Right lobe of liver (tissue), 4 donors: ENCODE results near the gene MRPL16.

Experiments used
- CTCF ChIP-seq, 4 donors: fragments of 200-600 bp in 3 of 4; fragments of 450-650 bp in 1 of 4; IDR thresholded peaks; one replicate each; pipeline versions ENCODE4 v1.5.1 to v1.8.0; 2016 to 2022; ENCODE audit warnings: antibody characterized with exemption in 4 of 4, mild to moderate bottlenecking in 2 of 4
- POLR2A ChIP-seq: fragments of 450-650 bp; IDR thresholded peaks from one replicate; pipeline ENCODE4 v1.6.1; 2017; ENCODE audit warnings: antibody characterized with exemption, mild to moderate bottlenecking
- donor health status: DM: no; HTN: no; CAD: no.
- donor health status: DM: no; HTN: no; CAD: no.
- donor health status: DM: no; HTN: yes; CAD: no.

GRCh38 chr11:59857439-59858434 lies 47.2 kb upstream of the MRPL16 start:
- TF ChIP-seq POLR2A = no peak
- TF ChIP-seq CTCF (IDR thresholded peaks at IDR 0.05) = no peak
